ENCODE measurements around the gene FZD7. TPM values are rescaled to one million over a fixed set of nuclear protein-coding genes. Genes with fewer than 3 reads are reported as not detected.

Gene FZD7
- polyA plus RNA-seq, 1 donor (not counting 4 experiments of a cell fraction or from before 2014, with no cell fraction given): 1.3 TPM

DNA sequence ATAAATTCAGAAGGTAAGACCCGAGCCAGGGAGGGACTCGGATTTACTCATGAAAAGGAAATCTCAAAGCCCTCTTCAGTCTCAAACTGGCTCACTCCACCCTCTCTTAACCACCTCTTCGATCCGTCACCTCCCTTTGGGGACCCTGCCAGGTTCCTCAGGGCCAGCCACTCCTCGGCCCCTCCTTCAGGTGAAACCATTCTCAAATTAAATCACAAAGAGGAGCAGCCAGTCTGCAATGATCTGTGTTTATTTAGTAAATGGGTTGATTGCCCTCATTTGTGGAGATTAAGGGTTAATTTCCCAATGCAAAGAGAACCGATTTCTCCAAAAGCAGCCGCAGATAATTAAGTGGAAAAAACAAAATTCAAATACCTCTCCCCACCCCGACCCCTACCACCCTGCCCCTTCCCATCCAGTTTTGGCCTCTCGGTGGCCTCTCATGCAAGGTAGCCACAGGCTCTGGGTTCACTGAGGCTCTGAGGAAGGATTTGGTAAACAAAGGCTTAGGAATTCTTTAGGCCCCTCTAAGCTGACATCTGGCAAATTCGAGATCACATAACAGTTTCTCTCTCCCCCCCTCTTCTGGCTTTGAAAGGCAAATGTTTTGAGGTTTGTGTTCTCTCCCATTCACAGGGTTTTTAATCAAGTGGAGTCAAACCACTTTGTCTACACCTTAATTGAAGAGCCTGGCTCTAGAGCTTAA lies 10.3 kb upstream of the FZD7 start:
- no peaks in the 10 kb centered on the region for H3K4me1 ChIP-seq (ENCODE audit: control insufficient read depth, extremely low read depth, insufficient read depth, low read length)
- no peaks in the 10 kb centered on the region for H3K79me2 ChIP-seq (ENCODE audit: control insufficient read depth, insufficient read depth, low read length)
- DNase-seq (ENCODE audit: low read depth, low spot score): no peak
- no peaks in the 10 kb centered on the region for H4K20me1 ChIP-seq (ENCODE audit: control insufficient read depth, extremely low read depth, insufficient read depth, low read length)
- dilution Hi-C loops (cut with MboI; ENCODE audit: extremely low pct_ligation_motif_present, low sequenced_read_pairs): no loop called here
- no peak for FAIRE-seq
- no peak overlapping the region for H2AFZ ChIP-seq (ENCODE audit: control insufficient read depth, low read length)
- no peaks in the 10 kb centered on the region for H3K36me3 ChIP-seq (ENCODE audit: control insufficient read depth in 2 of 2, extremely low read depth in 1 of 2, insufficient read depth in 2 of 2, low read length in 2 of 2)
- no peak overlapping the region for H3K9ac ChIP-seq (ENCODE audit: control insufficient read depth, extremely low read depth, insufficient read depth, low read length)
- no peak overlapping the region for H3K27ac ChIP-seq (ENCODE audit: control insufficient read depth, insufficient read depth, low read length)
- no peaks in the 10 kb centered on the region for H3K9me3 ChIP-seq (ENCODE audit: control insufficient read depth, low read depth, low read length)
- H3K4me3 ChIP-seq (ENCODE audit: control insufficient read depth in 2 of 3, extremely low read depth in 1 of 3, insufficient read depth in 2 of 3, low read depth in 1 of 3, low read length in 3 of 3): no peak overlapping the region
- no peak overlapping the region for H3K4me2 ChIP-seq (ENCODE audit: control insufficient read depth, extremely low read depth, insufficient read depth, low read depth, low read length)
- no peak for TF ChIP-seq EZH2 (IDR thresholded peaks at IDR 0.05; ENCODE audit: low read length)
- TF ChIP-seq CTCF (optimal IDR thresholded peaks at IDR 0.05 in 1 of 3, IDR thresholded peaks at IDR 0.05 in 1 of 3, conservative IDR thresholded peaks at IDR 0.05 in 1 of 3; ENCODE audit: extremely low read depth in 1 of 3, insufficient read depth in 2 of 3, low read length in 3 of 3): no peak
- H3K9me1 ChIP-seq (ENCODE audit: control insufficient read depth, extremely low read depth, insufficient read depth, low read length): no peaks in the 10 kb centered on the region
- peaks cover 4% of the 10 kb centered on the region for H3K27me3 ChIP-seq (ENCODE audit: control insufficient read depth, extremely low read depth, insufficient read depth, low read length)

DNA sequence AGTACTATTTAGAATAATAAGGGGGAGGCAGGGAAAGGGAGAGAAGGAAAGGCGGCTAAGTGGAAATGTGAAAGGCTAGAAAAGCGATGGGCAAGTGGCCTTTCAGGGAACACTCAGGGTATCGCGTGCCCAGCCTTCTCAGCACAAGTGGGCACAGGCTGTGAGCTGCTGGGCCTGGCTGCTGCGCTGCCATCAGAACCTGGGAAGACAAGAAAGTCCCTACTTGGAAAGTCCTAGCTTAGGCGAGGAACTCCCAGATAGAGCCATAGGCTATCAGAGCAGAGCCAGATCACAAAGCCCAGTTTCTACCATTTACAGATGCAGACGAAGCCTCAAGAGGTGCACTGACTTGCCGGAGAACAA lies 9.8 kb upstream of the FZD7 start:
- H3K4me3 ChIP-seq (ENCODE audit: control insufficient read depth in 2 of 3, extremely low read depth in 1 of 3, insufficient read depth in 2 of 3, low read depth in 1 of 3, low read length in 3 of 3): no peak overlapping the region
- no peak overlapping the region for H3K4me2 ChIP-seq (ENCODE audit: control insufficient read depth, extremely low read depth, insufficient read depth, low read depth, low read length)
- H3K36me3 ChIP-seq (ENCODE audit: control insufficient read depth in 2 of 2, extremely low read depth in 1 of 2, insufficient read depth in 2 of 2, low read length in 2 of 2): no peaks in the 10 kb centered on the region
- no peaks in the 10 kb centered on the region for H3K9me3 ChIP-seq (ENCODE audit: control insufficient read depth, low read depth, low read length)
- TF ChIP-seq CTCF (optimal IDR thresholded peaks at IDR 0.05 in 1 of 3, IDR thresholded peaks at IDR 0.05 in 1 of 3, conservative IDR thresholded peaks at IDR 0.05 in 1 of 3; ENCODE audit: extremely low read depth in 1 of 3, insufficient read depth in 2 of 3, low read length in 3 of 3) (no peak), EZH2 (IDR thresholded peaks at IDR 0.05; ENCODE audit: low read length) (no peak)
- no peak for FAIRE-seq
- H3K9ac ChIP-seq (ENCODE audit: control insufficient read depth, extremely low read depth, insufficient read depth, low read length): no peak overlapping the region
- H3K4me1 ChIP-seq (ENCODE audit: control insufficient read depth, extremely low read depth, insufficient read depth, low read length): no peaks in the 10 kb centered on the region
- no peak overlapping the region for H2AFZ ChIP-seq (ENCODE audit: control insufficient read depth, low read length)
- no peaks in the 10 kb centered on the region for H3K9me1 ChIP-seq (ENCODE audit: control insufficient read depth, extremely low read depth, insufficient read depth, low read length)
- H3K79me2 ChIP-seq (ENCODE audit: control insufficient read depth, insufficient read depth, low read length): no peaks in the 10 kb centered on the region
- dilution Hi-C loops (cut with MboI; ENCODE audit: extremely low pct_ligation_motif_present, low sequenced_read_pairs): no loop called here
- no peak for DNase-seq (ENCODE audit: low read depth, low spot score)
- H3K27me3 ChIP-seq (ENCODE audit: control insufficient read depth, extremely low read depth, insufficient read depth, low read length): peaks cover 4% of the 10 kb centered on the region
- H3K27ac ChIP-seq (ENCODE audit: control insufficient read depth, insufficient read depth, low read length): no peak overlapping the region
- H4K20me1 ChIP-seq (ENCODE audit: control insufficient read depth, extremely low read depth, insufficient read depth, low read length): no peaks in the 10 kb centered on the region

Measured in keratinocyte (primary cell).